Measurements from ENCODE around the gene ADAM33. TPM values are rescaled to one million over a fixed set of nuclear protein-coding genes. Genes with fewer than 3 reads are reported as not detected.

Gene ADAM33
- total and polyA plus RNA-seq, 2 donors (not counting 1 experiment from before 2014, with no cell fraction given): not detected

DNA sequence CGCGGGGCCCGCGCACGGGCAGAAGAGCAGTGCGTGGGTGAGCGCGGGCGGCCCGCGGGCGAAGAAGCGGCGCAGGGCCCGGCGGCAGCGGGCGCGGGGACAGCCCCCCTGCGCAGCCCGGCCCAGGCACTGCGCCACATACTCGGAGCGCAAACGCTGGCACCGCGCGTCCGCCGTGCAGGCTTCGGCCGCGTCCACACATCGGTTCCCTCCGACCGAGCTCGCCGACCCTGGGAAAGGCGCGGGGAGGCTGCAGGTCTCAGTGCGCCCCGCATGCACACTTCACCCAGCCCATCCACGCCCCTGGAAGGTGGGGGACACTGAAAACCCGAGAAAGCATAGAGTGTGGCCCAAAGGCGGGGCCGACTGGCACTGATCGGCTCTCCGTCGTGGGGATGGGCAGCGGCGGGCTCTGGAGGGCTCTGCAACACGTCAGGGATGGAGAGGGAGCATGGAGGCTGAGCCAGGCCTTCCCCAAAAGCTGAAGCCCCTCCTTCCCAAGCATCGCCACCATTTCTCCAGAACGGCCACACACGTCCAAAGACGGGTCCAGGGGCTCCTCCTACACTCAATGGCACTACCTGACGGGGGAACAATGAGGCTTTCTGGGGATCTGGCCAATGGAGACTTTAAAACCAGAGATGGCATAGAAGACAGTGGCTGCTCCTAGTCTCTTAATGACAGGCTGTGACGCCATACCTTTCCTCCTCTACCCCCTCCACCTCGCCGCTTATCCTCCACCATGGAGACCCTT lies 20.6 kb downstream of the ADAM33 start:
- no peak for DNase-seq

More for the DNA sequence above, 20.6 kb downstream of the ADAM33 start:
- no peak overlapping the region for H3K9ac ChIP-seq (ENCODE audit: low read length)
- TF ChIP-seq, protein P1, sequence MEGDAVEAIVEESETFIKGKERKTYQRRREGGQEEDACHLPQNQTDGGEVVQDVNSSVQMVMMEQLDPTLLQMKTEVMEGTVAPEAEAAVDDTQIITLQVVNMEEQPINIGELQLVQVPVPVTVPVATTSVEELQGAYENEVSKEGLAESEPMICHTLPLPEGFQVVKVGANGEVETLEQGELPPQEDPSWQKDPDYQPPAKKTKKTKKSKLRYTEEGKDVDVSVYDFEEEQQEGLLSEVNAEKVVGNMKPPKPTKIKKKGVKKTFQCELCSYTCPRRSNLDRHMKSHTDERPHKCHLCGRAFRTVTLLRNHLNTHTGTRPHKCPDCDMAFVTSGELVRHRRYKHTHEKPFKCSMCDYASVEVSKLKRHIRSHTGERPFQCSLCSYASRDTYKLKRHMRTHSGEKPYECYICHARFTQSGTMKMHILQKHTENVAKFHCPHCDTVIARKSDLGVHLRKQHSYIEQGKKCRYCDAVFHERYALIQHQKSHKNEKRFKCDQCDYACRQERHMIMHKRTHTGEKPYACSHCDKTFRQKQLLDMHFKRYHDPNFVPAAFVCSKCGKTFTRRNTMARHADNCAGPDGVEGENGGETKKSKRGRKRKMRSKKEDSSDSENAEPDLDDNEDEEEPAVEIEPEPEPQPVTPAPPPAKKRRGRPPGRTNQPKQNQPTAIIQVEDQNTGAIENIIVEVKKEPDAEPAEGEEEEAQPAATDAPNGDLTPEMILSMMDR (IDR thresholded peaks at IDR 0.05): no peak
- no peak for TF ChIP-seq EZH2 (IDR thresholded peaks at IDR 0.05; ENCODE audit: borderline replicate concordance, insufficient read depth, low read depth, low read length, poor library complexity, severe bottlenecking)
- no peaks in the 10 kb centered on the region for H3K36me3 ChIP-seq (replicated peaks in 1 of 2; ENCODE audit: control extremely low read depth in 1 of 2, control insufficient read depth in 1 of 2, extremely low read depth in 1 of 2, insufficient read depth in 2 of 2, low read length in 1 of 2)
- ChIA-PET CTCF (no interaction called here), POLR2A (interaction anchor here (0.6 kb wide), 1 partner anchor 8 kb away, joined by 3 read pairs; no protein-coding TSS in a partner anchor)
- Mint-ChIP-seq H3K4me1 (peaks cover 20% of the 10 kb centered on the region), H3K4me3 (no peak overlapping the region), H3K27me3 (peaks cover 28% of the 10 kb centered on the region), H3K27ac (no peak overlapping the region), H3K9me3 (ENCODE audit: insufficient read depth) (no peaks in the 10 kb centered on the region)
- no peak overlapping the region for H3K4me3 ChIP-seq (ENCODE audit: control extremely low read depth in 1 of 5, extremely low read depth in 1 of 5, insufficient read depth in 1 of 5, low read depth in 2 of 5, low read length in 4 of 5)
- H3K9me3 ChIP-seq (ENCODE audit: control extremely low read depth in 1 of 3, control insufficient read depth in 2 of 3, insufficient read depth in 1 of 3, low read length in 2 of 3): no peaks in the 10 kb centered on the region
- 17% methylated on average over 60 of the region's 60 CpGs for WGBS (ENCODE audit: insufficient coverage)
- H3K27ac ChIP-seq (ENCODE audit: low read length in 2 of 2): no peak overlapping the region
- H3K4me2 ChIP-seq (replicated peaks; ENCODE audit: low read depth, low read length, poor library complexity, severe bottlenecking): no peak overlapping the region
- peaks cover 0 to 20% (median 1%) of the 10 kb centered on the region in 4 experiments for H3K27me3 ChIP-seq (replicated peaks in 1 of 4; ENCODE audit: control extremely low read depth in 1 of 4, control insufficient read depth in 3 of 4, insufficient read depth in 4 of 4, low read length in 3 of 4)
- intact Hi-C loops (cut with micrococcal nuclease): no loop called here
- ATAC-seq (ENCODE audit: low read depth): no peak
- H4K20me1 ChIP-seq (ENCODE audit: control insufficient read depth, insufficient read depth, low read length, poor library complexity, severe bottlenecking): no peaks in the 10 kb centered on the region
- no peak overlapping the region for H2AFZ ChIP-seq (ENCODE audit: insufficient read depth, low read depth, low read length, poor library complexity, severe bottlenecking)
- no peaks in the 10 kb centered on the region for H3K79me2 ChIP-seq (ENCODE audit: control insufficient read depth, insufficient read depth, low read length)
- H3K4me1 ChIP-seq (ENCODE audit: control insufficient read depth in 2 of 2, insufficient read depth in 2 of 2, low read length in 2 of 2): peaks cover 5 to 10% of the 10 kb centered on the region in 2 donors

Measured in B cell (primary cell).